OCI-LY3 (cell line): ENCODE data around the gene ZBTB8A.

Source experiments
- CTCF ChIP-seq: fragments of 200-600, 300-600 bp; sonication (generic); IDR thresholded peaks from 2 replicates; pipeline ENCODE4 v1.5.1; 2014; ENCODE audit warnings: antibody characterized with exemption, low read length, low read depth
- EZH2phosphoT487 ChIP-seq: fragments of 200-600 bp; shearing (Covaris generic); IDR thresholded peaks from 2 replicates; pipeline ENCODE4 v1.6.1; 2018; ENCODE audit warnings: antibody characterized with exemption, mixed run types, low read depth

GRCh38 chr1:32489774-32490454 lies 49.3 kb upstream of the ZBTB8A start:
- TF ChIP-seq CTCF, result no peak
- no peak for TF ChIP-seq EZH2phosphoT487
